Measurements from ENCODE around the gene MYL4. TPM values are rescaled to one million over a fixed set of nuclear protein-coding genes. Genes with fewer than 3 reads are reported as not detected.
"Not testable (repeated sequence)": the region's sequence is repeated elsewhere in the genome, so short reads cannot be mapped to it uniquely, and the experiment has no call there.

Gene MYL4
- total RNA-seq (ENCODE audit: unreplicated experiment) = 7.6 TPM
- long read RNA-seq, partial matches to known transcripts = 0 of 7 reads
- long read RNA-seq, other reads (novel, unspliced or antisense) = 0 of 7 reads

GRCh38 chr17:47208744-47209488 lies at the start of gene MYL4:
TSS of gene MYL4 (plus strand) at chr17:47209348. CDS start at chr17:47209423, 75 bp downstream.
- TF ChIP-seq CTCF (IDR thresholded peaks at IDR 0.05; ENCODE audit: partially characterized antibody, unreplicated experiment) = no peak
- peaks cover 4% of the 10 kb centered on the region for H3K27me3 Mint-ChIP-seq (ENCODE audit: unreplicated experiment)
- no peak within 1 kb of the TSS for H3K27ac Mint-ChIP-seq (ENCODE audit: unreplicated experiment)
- no peak for DNase-seq
- no peak within 1 kb of the TSS for H3K4me3 Mint-ChIP-seq (ENCODE audit: unreplicated experiment)
- H3K36me3 Mint-ChIP-seq (ENCODE audit: unreplicated experiment) = no peaks in the 10 kb centered on the region
- H3K4me1 Mint-ChIP-seq (ENCODE audit: low read depth, unreplicated experiment) = peaks cover 28% of the 10 kb centered on the region
- H3K9me3 Mint-ChIP-seq (ENCODE audit: unreplicated experiment) = peaks cover 3% of the 10 kb centered on the region

GRCh38 chr17:47162013-47162622 lies 47.0 kb upstream of the MYL4 start:
- TF ChIP-seq CTCF (IDR thresholded peaks at IDR 0.05; ENCODE audit: partially characterized antibody, unreplicated experiment) = no peak
- DNase-seq = no peak
- H3K36me3 Mint-ChIP-seq (ENCODE audit: unreplicated experiment) = no peaks in the 10 kb centered on the region
- no peaks in the 10 kb centered on the region for H3K9me3 Mint-ChIP-seq (ENCODE audit: unreplicated experiment)
- no peak overlapping the region for H3K27ac Mint-ChIP-seq (ENCODE audit: unreplicated experiment)
- no peaks in the 10 kb centered on the region for H3K27me3 Mint-ChIP-seq (ENCODE audit: unreplicated experiment)
- H3K4me3 Mint-ChIP-seq (ENCODE audit: unreplicated experiment) = no peak overlapping the region
- no peaks in the 10 kb centered on the region for H3K4me1 Mint-ChIP-seq (ENCODE audit: low read depth, unreplicated experiment)

- Mint-ChIP-seq H3K4me1 (ENCODE audit: low read depth, unreplicated experiment) (peaks cover 3% of the 10 kb centered on the region), H3K27me3 (ENCODE audit: unreplicated experiment) (no peaks in the 10 kb centered on the region), H3K9me3 (ENCODE audit: unreplicated experiment) (no peaks in the 10 kb centered on the region), H3K27ac (ENCODE audit: unreplicated experiment) (no peak overlapping the region), H3K4me3 (ENCODE audit: unreplicated experiment) (no peak overlapping the region), H3K36me3 (ENCODE audit: unreplicated experiment) (no peaks in the 10 kb centered on the region)
- TF ChIP-seq CTCF (IDR thresholded peaks at IDR 0.05; ENCODE audit: partially characterized antibody, unreplicated experiment) = no peak
- no peak for DNase-seq
Observed at GRCh38 chr17:47164263-47164662, 44.9 kb upstream of the MYL4 start.

GRCh38 chr17:47165137-47165536 lies 44.0 kb upstream of the MYL4 start:
- no peaks in the 10 kb centered on the region for H3K27me3 Mint-ChIP-seq (ENCODE audit: unreplicated experiment)
- H3K27ac Mint-ChIP-seq (ENCODE audit: unreplicated experiment) = no peak overlapping the region
- TF ChIP-seq CTCF (IDR thresholded peaks at IDR 0.05; ENCODE audit: partially characterized antibody, unreplicated experiment) = no peak
- DNase-seq = no peak
- no peaks in the 10 kb centered on the region for H3K36me3 Mint-ChIP-seq (ENCODE audit: unreplicated experiment)
- H3K4me1 Mint-ChIP-seq (ENCODE audit: low read depth, unreplicated experiment) = peaks cover 3% of the 10 kb centered on the region
- no peaks in the 10 kb centered on the region for H3K9me3 Mint-ChIP-seq (ENCODE audit: unreplicated experiment)
- no peak overlapping the region for H3K4me3 Mint-ChIP-seq (ENCODE audit: unreplicated experiment)

- H3K27ac Mint-ChIP-seq (ENCODE audit: unreplicated experiment); DNase-seq; H3K9me3 Mint-ChIP-seq (ENCODE audit: unreplicated experiment); H3K4me1 Mint-ChIP-seq (ENCODE audit: low read depth, unreplicated experiment); H3K27me3 Mint-ChIP-seq (ENCODE audit: unreplicated experiment); H3K36me3 Mint-ChIP-seq (ENCODE audit: unreplicated experiment); H3K4me3 Mint-ChIP-seq (ENCODE audit: unreplicated experiment): not testable (repeated sequence)
Observed at GRCh38 chr17:47166854-47167253, 42.3 kb upstream of the MYL4 start.

- H3K4me3 Mint-ChIP-seq (ENCODE audit: unreplicated experiment); H3K27me3 Mint-ChIP-seq (ENCODE audit: unreplicated experiment); H3K27ac Mint-ChIP-seq (ENCODE audit: unreplicated experiment); H3K36me3 Mint-ChIP-seq (ENCODE audit: unreplicated experiment); H3K4me1 Mint-ChIP-seq (ENCODE audit: low read depth, unreplicated experiment); DNase-seq; H3K9me3 Mint-ChIP-seq (ENCODE audit: unreplicated experiment): not testable (repeated sequence)
Observed at GRCh38 chr17:47168896-47169295, 40.3 kb upstream of the MYL4 start.

Measured in glutamatergic neuron (in vitro differentiated cells).